Fibroblast of villous mesenchyme (primary cell): ENCODE measurements around the gene TSPAN5. TPM values are rescaled to one million over a fixed set of nuclear protein-coding genes. Genes with fewer than 3 reads are reported as not detected.

Source experiments
- DNase-seq: peaks from one replicate; pipeline ENCODE4 v3.0.0-alpha.2; 2010; ENCODE audit warnings: low read depth
- H3K4me3 ChIP-seq: 2 replicates; pipeline ENCODE4 v1.5.1; 2011; ENCODE audit warnings: low read depth, mild to moderate bottlenecking, low read length
- CTCF ChIP-seq: IDR thresholded peaks from 2 replicates; pipeline ENCODE4 v1.5.1; 2012; ENCODE audit warnings: low read depth, mild to moderate bottlenecking, low read length; ENCODE audit not compliant: insufficient read depth
- total RNA-seq: library from RNA; depleted of rRNA; stranded (reverse); fragments of >200 nt; gene quantifications from 2 replicates; pipeline ENCODE4 v1.2.3, GENCODE V29; 2012

TSPAN5 gene
- total RNA-seq, 1 donor = 50.5 TPM

- no peak overlapping the region for H3K4me3 ChIP-seq
- DNase-seq = no peak
- no peak for TF ChIP-seq CTCF
Measured at GRCh38 chr4:98685225-98686042, 27.0 kb upstream of the TSPAN5 start.

GRCh38 chr4:98682719-98683118 lies 24.3 kb upstream of the TSPAN5 start:
- H3K4me3 ChIP-seq = no peak overlapping the region
- DNase-seq = peak; percentile 86
- TF ChIP-seq CTCF = no peak

- no peak for TF ChIP-seq CTCF
- no peak overlapping the region for H3K4me3 ChIP-seq
- no peak for DNase-seq
Measured at GRCh38 chr4:98680806-98681205, 22.4 kb upstream of the TSPAN5 start.

- TF ChIP-seq CTCF = no peak
- H3K4me3 ChIP-seq = no peak overlapping the region
- no peak for DNase-seq
Measured at GRCh38 chr4:98679738-98680137, 21.3 kb upstream of the TSPAN5 start.

- H3K4me3 ChIP-seq = no peak overlapping the region
- TF ChIP-seq CTCF = no peak
- DNase-seq = peak; percentile 4
Measured at GRCh38 chr4:98677799-98678198, 19.4 kb upstream of the TSPAN5 start.

GRCh38 chr4:98674404-98675173 lies 16.2 kb upstream of the TSPAN5 start:
- no peak overlapping the region for H3K4me3 ChIP-seq
- peak; percentile 51 for DNase-seq
- no peak for TF ChIP-seq CTCF
